Ascending aorta (tissue), 2 donors: Measurements from ENCODE around the gene LHX5. TPM values are rescaled to one million over a fixed set of nuclear protein-coding genes. Genes with fewer than 3 reads are reported as not detected.

Source experiments
- DNase-seq, 2 donors: peaks; one replicate each; pipeline ENCODE4 v3.0.0-alpha.2; 2019; ENCODE audit warnings: low spot score in 2 of 2
- H3K27ac ChIP-seq, 2 donors: fragments of 200-600 bp; sonication (generic); one replicate each; pipeline ENCODE4 v1.5.1; 2016 to 2017; ENCODE audit warnings: mild to moderate bottlenecking in 1 of 2
- H3K27me3 ChIP-seq: fragments of 200-600 bp; sonication (generic); one replicate; pipeline ENCODE4 v1.5.1; 2017
- H3K36me3 ChIP-seq, 2 donors: fragments of 200-600 bp; sonication (generic); one replicate each; pipeline ENCODE4 v1.5.1; 2016
- H3K4me1 ChIP-seq, 2 donors: fragments of 200-600 bp; sonication (generic); one replicate each; pipeline ENCODE4 v1.5.1; 2016 to 2017; ENCODE audit warnings: mild to moderate bottlenecking in 1 of 2
- H3K4me3 ChIP-seq, 2 donors: fragments of 200-600 bp; sonication (generic); one replicate each; pipeline ENCODE4 v1.5.1; 2016 to 2017; ENCODE audit warnings: mild to moderate bottlenecking in 1 of 2
- H3K9me3 ChIP-seq, 2 donors: fragments of 200-600 bp; sonication (generic); one replicate each; pipeline ENCODE4 v1.5.1; 2016
- intact Hi-C: fragments of 100-400 bp; cut with DNase I; formaldehyde crosslinking; loops from one replicate; pipeline ENCODE4 v1.15.1; 2023
- total RNA-seq: library from RNA; depleted of rRNA; stranded (reverse); fragments of >200 nt; gene quantifications from one replicate; pipeline ENCODE4 v1.1.0, GENCODE V29; 2016
- TF ChIP-seq, protein P1 (sequence below), 3 experiments: fragments of 200-600 bp in 2 of 3; fragments of 450-650 bp in 1 of 3; sonication (generic) in 2 of 3; IDR thresholded peaks; one replicate each; pipeline ENCODE4 v1.5.1; 2016 to 2019; ENCODE audit warnings: antibody characterized with exemption in 3 of 3, mild to moderate bottlenecking in 1 of 3, moderate library complexity in 1 of 3

The LHX5 gene
- total RNA-seq, 1 donor from 2014 or later, result not detected

DNA sequence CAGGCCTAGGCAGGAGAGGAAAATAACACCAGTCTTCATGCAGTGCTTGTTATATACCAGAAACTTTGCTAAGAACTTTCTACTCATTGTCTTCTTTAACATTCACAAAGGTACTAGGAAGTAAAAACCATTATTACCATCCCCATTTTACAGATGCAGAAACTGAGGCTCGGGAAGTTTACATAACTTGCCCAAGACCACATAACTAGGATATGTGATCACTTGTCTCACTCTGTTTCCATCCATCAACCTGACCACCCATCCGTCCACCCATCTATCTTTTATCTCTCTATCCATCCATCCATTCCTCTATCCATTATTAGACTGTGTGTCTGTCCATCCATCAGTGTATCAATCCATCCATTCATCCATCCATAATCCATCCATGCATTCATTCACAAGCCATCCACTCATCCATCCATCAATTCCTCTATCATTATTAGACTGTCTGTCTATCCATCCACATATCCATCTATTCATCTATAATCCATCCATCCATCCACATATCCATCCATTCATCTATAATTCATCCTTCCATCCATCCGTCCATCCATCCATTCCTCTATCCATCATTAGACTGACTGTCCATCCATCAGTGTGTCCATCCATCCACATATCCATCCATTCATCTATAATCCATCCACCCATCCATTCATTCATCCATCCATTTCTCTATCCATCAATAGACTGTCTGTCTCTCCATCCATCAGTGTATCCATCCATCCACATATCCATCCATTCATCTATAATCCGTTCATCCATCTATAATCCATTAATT, 33.0 kb downstream of the LHX5 start:
- no peak for DNase-seq
- no peaks in the 10 kb centered on the region for H3K36me3 ChIP-seq
- H3K27ac ChIP-seq, result no peak overlapping the region
- no peak overlapping the region for H3K4me3 ChIP-seq
- TF ChIP-seq, protein P1, sequence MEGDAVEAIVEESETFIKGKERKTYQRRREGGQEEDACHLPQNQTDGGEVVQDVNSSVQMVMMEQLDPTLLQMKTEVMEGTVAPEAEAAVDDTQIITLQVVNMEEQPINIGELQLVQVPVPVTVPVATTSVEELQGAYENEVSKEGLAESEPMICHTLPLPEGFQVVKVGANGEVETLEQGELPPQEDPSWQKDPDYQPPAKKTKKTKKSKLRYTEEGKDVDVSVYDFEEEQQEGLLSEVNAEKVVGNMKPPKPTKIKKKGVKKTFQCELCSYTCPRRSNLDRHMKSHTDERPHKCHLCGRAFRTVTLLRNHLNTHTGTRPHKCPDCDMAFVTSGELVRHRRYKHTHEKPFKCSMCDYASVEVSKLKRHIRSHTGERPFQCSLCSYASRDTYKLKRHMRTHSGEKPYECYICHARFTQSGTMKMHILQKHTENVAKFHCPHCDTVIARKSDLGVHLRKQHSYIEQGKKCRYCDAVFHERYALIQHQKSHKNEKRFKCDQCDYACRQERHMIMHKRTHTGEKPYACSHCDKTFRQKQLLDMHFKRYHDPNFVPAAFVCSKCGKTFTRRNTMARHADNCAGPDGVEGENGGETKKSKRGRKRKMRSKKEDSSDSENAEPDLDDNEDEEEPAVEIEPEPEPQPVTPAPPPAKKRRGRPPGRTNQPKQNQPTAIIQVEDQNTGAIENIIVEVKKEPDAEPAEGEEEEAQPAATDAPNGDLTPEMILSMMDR (IDR thresholded peaks at IDR 0.05), result no peak
- no peaks in the 10 kb centered on the region for H3K27me3 ChIP-seq
- no peaks in the 10 kb centered on the region for H3K9me3 ChIP-seq
- intact Hi-C loops, result no loop called here
- H3K4me1 ChIP-seq, result no peaks in the 10 kb centered on the region

DNA sequence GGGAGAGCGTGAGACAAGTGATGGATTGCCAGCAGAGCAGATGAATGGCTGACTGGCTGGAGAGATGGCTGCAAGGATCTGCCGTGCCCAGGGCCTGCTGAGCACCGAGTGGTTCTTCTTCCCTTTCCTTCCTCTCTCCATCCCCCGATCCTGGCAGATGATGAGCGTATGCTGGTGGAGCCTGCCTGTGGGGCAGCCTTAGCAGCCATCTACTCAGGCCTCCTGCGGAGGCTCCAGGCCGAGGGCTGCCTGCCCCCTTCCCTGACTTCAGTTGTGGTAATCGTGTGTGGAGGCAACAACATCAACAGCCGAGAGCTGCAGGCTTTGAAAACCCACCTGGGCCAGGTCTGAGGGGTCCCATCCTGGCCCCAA, 34.0 kb downstream of the LHX5 start:
- intact Hi-C loops, result no loop called here

DNA sequence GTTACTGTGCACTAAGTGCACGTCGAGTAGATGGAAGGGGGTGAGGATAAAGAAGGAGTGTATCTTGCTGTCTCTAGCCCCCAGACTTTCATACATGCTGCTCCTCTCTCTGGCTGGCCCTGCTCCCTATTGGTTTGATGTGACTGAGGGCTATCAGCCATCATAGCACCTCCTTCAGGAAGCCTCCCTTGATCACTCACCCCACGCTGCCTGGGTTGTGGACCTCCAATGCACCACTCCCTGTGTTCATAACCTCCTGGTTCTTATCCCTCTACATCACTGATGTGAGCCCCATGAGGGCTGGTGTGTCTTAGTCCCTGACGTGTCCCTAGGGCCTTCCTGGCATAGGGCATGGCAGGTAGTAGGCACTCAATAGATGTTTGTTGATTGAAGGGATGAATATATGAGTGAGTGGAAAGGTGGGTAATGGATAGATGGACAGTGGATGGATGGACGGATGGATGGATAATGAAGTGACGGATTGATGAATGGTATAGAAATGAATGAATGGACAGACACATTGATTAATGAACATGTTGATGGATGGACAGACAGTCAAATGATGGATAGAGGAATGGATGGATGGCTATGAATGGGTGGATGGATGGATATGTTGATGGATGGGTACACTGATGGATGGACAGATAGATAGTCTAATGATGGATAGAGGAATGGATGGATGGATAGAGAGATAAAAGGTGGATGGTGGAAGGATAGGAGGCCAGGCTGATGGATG, 34.5 kb downstream of the LHX5 start:
- intact Hi-C loops, result no loop called here
- TF ChIP-seq, protein P1 (IDR thresholded peaks at IDR 0.05), result no peak
- DNase-seq, result no peak

More for the DNA sequence above, 34.0 kb downstream of the LHX5 start:
- no peaks in the 10 kb centered on the region for H3K9me3 ChIP-seq
- no peak overlapping the region for H3K4me3 ChIP-seq
- no peaks in the 10 kb centered on the region for H3K36me3 ChIP-seq
- TF ChIP-seq, protein P1 (IDR thresholded peaks at IDR 0.05), result no peak
- no peaks in the 10 kb centered on the region for H3K4me1 ChIP-seq
- DNase-seq, result no peak
- no peaks in the 10 kb centered on the region for H3K27me3 ChIP-seq
- no peak overlapping the region for H3K27ac ChIP-seq

DNA sequence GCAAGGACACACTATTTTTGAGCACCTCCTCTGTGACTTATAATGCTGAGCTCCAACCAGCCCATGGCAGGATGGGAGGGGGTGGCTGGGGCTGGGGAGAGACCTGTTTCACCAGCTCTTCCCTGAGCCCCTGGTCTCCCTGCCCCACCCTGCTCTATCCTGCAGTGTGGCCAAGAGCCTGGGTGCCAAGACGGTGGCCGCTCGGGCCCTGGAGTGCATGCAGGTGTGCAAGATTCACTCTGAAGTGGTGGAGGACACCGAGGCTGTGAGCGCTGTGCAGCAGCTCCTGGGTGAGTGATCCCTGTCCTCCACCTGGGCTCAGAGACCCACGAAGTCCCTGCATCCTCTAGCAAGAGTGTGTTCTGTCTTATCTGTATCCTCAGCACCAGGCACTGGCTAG, 35.1 kb downstream of the LHX5 start:
- Histone ChIP-seq H3K27me3 (no peaks in the 10 kb centered on the region), H3K27ac (no peak overlapping the region), H3K4me3 (no peak overlapping the region), H3K9me3 (no peaks in the 10 kb centered on the region), H3K36me3 (no peaks in the 10 kb centered on the region), H3K4me1 (no peaks in the 10 kb centered on the region)
- TF ChIP-seq, protein P1 (IDR thresholded peaks at IDR 0.05), result no peak
- intact Hi-C loops, result no loop called here
- DNase-seq, result no peak

More for the DNA sequence above, 34.5 kb downstream of the LHX5 start:
- Histone ChIP-seq H3K4me1 (no peaks in the 10 kb centered on the region), H3K4me3 (no peak overlapping the region), H3K9me3 (no peaks in the 10 kb centered on the region), H3K36me3 (no peaks in the 10 kb centered on the region), H3K27ac (no peak overlapping the region), H3K27me3 (no peaks in the 10 kb centered on the region)

DNA sequence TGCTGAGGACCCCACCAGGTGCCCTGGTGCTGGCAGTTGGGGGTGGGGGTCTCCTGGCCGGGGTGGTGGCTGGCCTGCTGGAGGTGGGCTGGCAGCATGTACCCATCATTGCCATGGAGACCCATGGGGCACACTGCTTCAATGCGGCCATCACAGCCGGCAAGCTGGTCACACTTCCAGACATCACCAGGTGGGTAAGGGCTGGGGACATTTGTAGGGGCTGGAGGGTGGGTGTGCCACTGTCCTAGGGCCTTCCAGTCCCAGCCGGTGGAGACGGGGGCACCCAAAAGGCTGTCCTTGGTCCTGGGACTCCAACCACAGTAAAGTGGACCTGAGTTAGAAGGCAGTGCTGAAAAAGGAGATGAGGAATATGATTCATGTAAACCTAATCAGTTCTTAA, 36.3 kb downstream of the LHX5 start:
- intact Hi-C loops, result no loop called here

More for the DNA sequence above, 36.3 kb downstream of the LHX5 start:
- no peaks in the 10 kb centered on the region for H3K36me3 ChIP-seq
- DNase-seq, result no peak
- H3K4me3 ChIP-seq, result no peak overlapping the region
- no peaks in the 10 kb centered on the region for H3K4me1 ChIP-seq
- no peaks in the 10 kb centered on the region for H3K9me3 ChIP-seq
- H3K27ac ChIP-seq, result no peak overlapping the region
- TF ChIP-seq, protein P1 (IDR thresholded peaks at IDR 0.05), result no peak
- H3K27me3 ChIP-seq, result no peaks in the 10 kb centered on the region
